Vagina (tissue), 2 donors: ENCODE results near the gene ZNF536.

Experiments used
- CTCF ChIP-seq, 3 experiments: fragments of 450-650 bp in 2 of 3; fragments of 200-600 bp in 1 of 3; sonication (generic) in 1 of 3; IDR thresholded peaks; one replicate each; pipeline ENCODE4 v1.5.1; 2017 to 2019; ENCODE audit warnings: antibody characterized with exemption in 3 of 3, mild to moderate bottlenecking in 2 of 3, moderate library complexity in 2 of 3
- POLR2A ChIP-seq, 2 donors: fragments of 450-650 bp; IDR thresholded peaks; one replicate each; pipeline ENCODE4 v1.6.1; 2017; ENCODE audit warnings: antibody characterized with exemption in 2 of 2, mild to moderate bottlenecking in 2 of 2, moderate library complexity in 2 of 2
- POLR2AphosphoS5 ChIP-seq, 2 donors: sonication (generic); formaldehyde crosslinking; IDR thresholded peaks; one replicate each; pipeline ENCODE4 v1.9.0; 2017; ENCODE audit warnings: antibody characterized with exemption in 2 of 2, mild to moderate bottlenecking in 2 of 2, low read depth in 1 of 2; ENCODE audit not compliant: insufficient read depth in 1 of 2

- TF ChIP-seq POLR2AphosphoS5 (IDR thresholded peaks at IDR 0.05; ENCODE audit: insufficient read depth in 1 of 2, low read depth in 1 of 2) (no peak), CTCF (IDR thresholded peaks at IDR 0.05) (no peak), POLR2A (IDR thresholded peaks at IDR 0.05) (no peak)
Observed at GRCh38 chr19:30345686-30346085, 26.5 kb upstream of the ZNF536 start.
